Spleen (tissue), 7 donors: ENCODE measurements around the gene GDF15.

Source experiments
- POLR2A ChIP-seq, 3 donors: fragments of 450-650 bp; IDR thresholded peaks; one replicate each; pipeline ENCODE4 v1.5.1; 2017; ENCODE audit warnings: antibody characterized with exemption in 3 of 3, mild to moderate bottlenecking in 1 of 3
- TF ChIP-seq, protein P1 (sequence below), 11 experiments: fragments of 200-600 bp in 7 of 11; fragments of 450-650 bp in 4 of 11; sonication (generic) in 4 of 11; IDR thresholded peaks in 8 of 11; conservative IDR thresholded peaks in 3 of 11; 1 replicate in 7 of 11; 2 replicates in 4 of 11; pipeline versions ENCODE4 v1.4.0 to v1.8.0; 2016 to 2021; ENCODE audit warnings: antibody characterized with exemption in 11 of 11, inconsistent platforms in 4 of 11, mild to moderate bottlenecking in 1 of 11
- donor health status: DM: no; HTN: no; CAD: no; lungs with moderate emphysema.
- donor health status: DM: no; HTN: no; CAD: no.
- donor health status: DM: no; HTN: no; CAD: no.

DNA sequence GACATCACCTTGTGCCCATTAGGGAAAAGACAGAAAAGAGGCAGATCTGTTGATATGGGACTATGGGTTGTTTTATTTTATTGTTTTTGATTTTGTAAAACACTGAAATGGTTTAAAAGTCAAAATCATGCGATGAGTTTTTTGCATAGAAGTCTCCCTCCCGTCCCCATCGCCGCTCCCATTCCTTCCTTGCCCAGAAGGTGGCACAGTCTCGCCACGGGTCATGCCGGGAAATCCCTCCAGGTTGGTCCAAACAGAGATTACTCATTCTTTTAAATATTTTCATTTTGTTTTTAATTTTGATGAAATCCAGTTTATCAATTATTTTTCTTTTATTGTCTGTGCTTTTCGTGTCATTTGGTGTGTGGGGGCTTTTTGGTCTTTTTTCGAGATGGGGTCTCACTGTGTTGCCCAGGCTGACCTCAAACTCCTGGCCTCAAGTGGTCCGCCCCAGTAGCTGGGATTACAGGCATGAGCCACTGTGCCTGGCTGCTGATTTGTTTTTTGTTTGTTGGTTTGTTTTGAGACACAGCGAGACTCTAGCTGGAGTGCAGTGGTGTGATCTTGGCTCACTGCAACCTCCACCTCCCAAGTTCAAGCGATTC lies 36.3 kb upstream of the GDF15 start:
- TF ChIP-seq, protein P1, sequence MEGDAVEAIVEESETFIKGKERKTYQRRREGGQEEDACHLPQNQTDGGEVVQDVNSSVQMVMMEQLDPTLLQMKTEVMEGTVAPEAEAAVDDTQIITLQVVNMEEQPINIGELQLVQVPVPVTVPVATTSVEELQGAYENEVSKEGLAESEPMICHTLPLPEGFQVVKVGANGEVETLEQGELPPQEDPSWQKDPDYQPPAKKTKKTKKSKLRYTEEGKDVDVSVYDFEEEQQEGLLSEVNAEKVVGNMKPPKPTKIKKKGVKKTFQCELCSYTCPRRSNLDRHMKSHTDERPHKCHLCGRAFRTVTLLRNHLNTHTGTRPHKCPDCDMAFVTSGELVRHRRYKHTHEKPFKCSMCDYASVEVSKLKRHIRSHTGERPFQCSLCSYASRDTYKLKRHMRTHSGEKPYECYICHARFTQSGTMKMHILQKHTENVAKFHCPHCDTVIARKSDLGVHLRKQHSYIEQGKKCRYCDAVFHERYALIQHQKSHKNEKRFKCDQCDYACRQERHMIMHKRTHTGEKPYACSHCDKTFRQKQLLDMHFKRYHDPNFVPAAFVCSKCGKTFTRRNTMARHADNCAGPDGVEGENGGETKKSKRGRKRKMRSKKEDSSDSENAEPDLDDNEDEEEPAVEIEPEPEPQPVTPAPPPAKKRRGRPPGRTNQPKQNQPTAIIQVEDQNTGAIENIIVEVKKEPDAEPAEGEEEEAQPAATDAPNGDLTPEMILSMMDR (IDR thresholded peaks at IDR 0.05 in 8 of 11, conservative IDR thresholded peaks at IDR 0.05 in 3 of 11): peak; percentile 36 to 84 (median 78)
- no peak for TF ChIP-seq POLR2A (IDR thresholded peaks at IDR 0.05)
